Thyroid gland (tissue), 4 donors: ENCODE results near the gene NCKAP5.

Experiments
- CTCF ChIP-seq, 6 experiments: fragments of 200-600 bp in 3 of 6; fragments of 450-650 bp in 3 of 6; sonication (generic) in 3 of 6; IDR thresholded peaks; one replicate each; pipeline ENCODE4 v1.5.1; 2016 to 2019; ENCODE audit warnings: antibody characterized with exemption in 6 of 6, mild to moderate bottlenecking in 2 of 6, inconsistent platforms in 1 of 6, moderate library complexity in 1 of 6
- POLR2A ChIP-seq, 2 donors: fragments of 450-650 bp; IDR thresholded peaks; one replicate each; pipeline ENCODE4 v1.6.1; 2017; ENCODE audit warnings: antibody characterized with exemption in 2 of 2, mild to moderate bottlenecking in 2 of 2, moderate library complexity in 1 of 2

GRCh38 chr2:133312038-133312729 lies 256.1 kb downstream of the NCKAP5 start:
- no peak for TF ChIP-seq CTCF (IDR thresholded peaks at IDR 0.05)
- no peak for TF ChIP-seq POLR2A (IDR thresholded peaks at IDR 0.05)
